ENCODE results near the gene CRYZL1. TPM values are rescaled to one million over a fixed set of nuclear protein-coding genes. Genes with fewer than 3 reads are reported as not detected.

The CRYZL1 gene
- total RNA-seq, 1 donor from 2014 or later = 30.7 TPM

GRCh38 chr21:33647587-33647986 is 6.0 kb upstream of the CRYZL1 start:
- FAIRE-seq = no peak
- Histone ChIP-seq H3K36me3 (ENCODE audit: insufficient read depth, low read length) (no peaks in the 10 kb centered on the region), H3K4me2 (ENCODE audit: low read length) (no peak overlapping the region), H3K27ac (ENCODE audit: low read depth, low read length) (no peak overlapping the region), H3K79me2 (ENCODE audit: insufficient read depth, low read length) (peaks cover 96% of the 10 kb centered on the region), H3K4me3 (ENCODE audit: insufficient read depth, low read depth, low read length) (no peak overlapping the region), H3K9ac (ENCODE audit: low read length) (no peak overlapping the region), H3K9me3 (ENCODE audit: insufficient read depth, low read depth, low read length) (no peaks in the 10 kb centered on the region), H3K4me1 (ENCODE audit: insufficient read depth, low read length) (peaks cover 9% of the 10 kb centered on the region), H4K20me1 (ENCODE audit: insufficient read depth, low read length) (peaks cover 54% of the 10 kb centered on the region), H3K27me3 (ENCODE audit: insufficient read depth, low read length) (no peaks in the 10 kb centered on the region), H2AFZ (ENCODE audit: low read depth, low read length) (no peak overlapping the region)
- Mint-ChIP-seq H3K27ac (ENCODE audit: unreplicated experiment) (no peak overlapping the region), H3K4me3 (ENCODE audit: unreplicated experiment) (no peak overlapping the region), H3K9me3 (ENCODE audit: unreplicated experiment) (no peaks in the 10 kb centered on the region), H3K36me3 (ENCODE audit: low read depth, unreplicated experiment) (no peaks in the 10 kb centered on the region), H3K27me3 (ENCODE audit: low read depth, unreplicated experiment) (no peaks in the 10 kb centered on the region), H3K4me1 (ENCODE audit: low read depth, unreplicated experiment) (peaks cover 15% of the 10 kb centered on the region)
- DNase-seq (ENCODE audit: low read depth) = no peak
- no peak for TF ChIP-seq EZH2 (IDR thresholded peaks at IDR 0.05; ENCODE audit: insufficient read depth, low read length)
- TF ChIP-seq, protein P1, sequence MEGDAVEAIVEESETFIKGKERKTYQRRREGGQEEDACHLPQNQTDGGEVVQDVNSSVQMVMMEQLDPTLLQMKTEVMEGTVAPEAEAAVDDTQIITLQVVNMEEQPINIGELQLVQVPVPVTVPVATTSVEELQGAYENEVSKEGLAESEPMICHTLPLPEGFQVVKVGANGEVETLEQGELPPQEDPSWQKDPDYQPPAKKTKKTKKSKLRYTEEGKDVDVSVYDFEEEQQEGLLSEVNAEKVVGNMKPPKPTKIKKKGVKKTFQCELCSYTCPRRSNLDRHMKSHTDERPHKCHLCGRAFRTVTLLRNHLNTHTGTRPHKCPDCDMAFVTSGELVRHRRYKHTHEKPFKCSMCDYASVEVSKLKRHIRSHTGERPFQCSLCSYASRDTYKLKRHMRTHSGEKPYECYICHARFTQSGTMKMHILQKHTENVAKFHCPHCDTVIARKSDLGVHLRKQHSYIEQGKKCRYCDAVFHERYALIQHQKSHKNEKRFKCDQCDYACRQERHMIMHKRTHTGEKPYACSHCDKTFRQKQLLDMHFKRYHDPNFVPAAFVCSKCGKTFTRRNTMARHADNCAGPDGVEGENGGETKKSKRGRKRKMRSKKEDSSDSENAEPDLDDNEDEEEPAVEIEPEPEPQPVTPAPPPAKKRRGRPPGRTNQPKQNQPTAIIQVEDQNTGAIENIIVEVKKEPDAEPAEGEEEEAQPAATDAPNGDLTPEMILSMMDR (IDR thresholded peaks at IDR 0.05; ENCODE audit: insufficient read depth, low read depth, low read length) = no peak

DNA sequence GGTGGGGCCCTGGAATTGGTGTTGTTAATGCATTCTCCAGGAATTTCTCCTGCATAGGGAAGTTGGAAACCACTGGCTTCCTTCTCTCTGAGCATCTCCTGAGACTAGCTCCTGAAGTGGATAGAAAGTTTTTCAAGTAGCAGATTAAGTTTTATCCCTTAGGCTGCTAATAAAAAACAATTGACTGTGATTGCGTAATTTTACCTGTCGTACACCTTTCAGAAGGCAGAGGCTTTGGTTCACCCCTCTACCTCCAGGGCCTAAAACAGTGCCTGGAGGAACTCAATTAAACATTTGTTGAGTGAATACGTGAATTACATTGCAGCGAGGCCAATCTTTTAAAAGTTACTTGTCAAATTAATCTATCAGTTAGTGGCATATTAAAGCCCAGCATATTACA is 4.2 kb upstream of the CRYZL1 start:
- peaks cover 86% of the 10 kb centered on the region for H3K79me2 ChIP-seq (ENCODE audit: insufficient read depth, low read length)
- H3K27me3 ChIP-seq (ENCODE audit: insufficient read depth, low read length) = no peaks in the 10 kb centered on the region
- Mint-ChIP-seq H3K9me3 (ENCODE audit: unreplicated experiment) (no peaks in the 10 kb centered on the region), H3K4me3 (ENCODE audit: unreplicated experiment) (no peak overlapping the region), H3K27ac (ENCODE audit: unreplicated experiment) (no peak overlapping the region), H3K4me1 (ENCODE audit: low read depth, unreplicated experiment) (peaks cover 3% of the 10 kb centered on the region), H3K27me3 (ENCODE audit: low read depth, unreplicated experiment) (no peaks in the 10 kb centered on the region), H3K36me3 (ENCODE audit: low read depth, unreplicated experiment) (no peaks in the 10 kb centered on the region)
- peaks cover 41% of the 10 kb centered on the region for H4K20me1 ChIP-seq (ENCODE audit: insufficient read depth, low read length)
- H3K4me2 ChIP-seq (ENCODE audit: low read length) = no peak overlapping the region
- H3K27ac ChIP-seq (ENCODE audit: low read depth, low read length) = no peak overlapping the region
- no peak for TF ChIP-seq EZH2 (IDR thresholded peaks at IDR 0.05; ENCODE audit: insufficient read depth, low read length)
- TF ChIP-seq, protein P1 (IDR thresholded peaks at IDR 0.05; ENCODE audit: insufficient read depth, low read depth, low read length) = no peak
- no peaks in the 10 kb centered on the region for H3K36me3 ChIP-seq (ENCODE audit: insufficient read depth, low read length)
- H3K4me3 ChIP-seq (ENCODE audit: insufficient read depth, low read depth, low read length) = no peak overlapping the region
- FAIRE-seq (no peak), DNase-seq (ENCODE audit: low read depth) (no peak)
- no peak overlapping the region for H2AFZ ChIP-seq (ENCODE audit: low read depth, low read length)
- no peaks in the 10 kb centered on the region for H3K9me3 ChIP-seq (ENCODE audit: insufficient read depth, low read depth, low read length)
- H3K4me1 ChIP-seq (ENCODE audit: insufficient read depth, low read length) = peaks cover 9% of the 10 kb centered on the region
- no peak overlapping the region for H3K9ac ChIP-seq (ENCODE audit: low read length)

GRCh38 chr21:33644383-33645074 is 3.0 kb upstream of the CRYZL1 start:
- peak; percentile 60 for DNase-seq (ENCODE audit: low read depth)
- Histone ChIP-seq H3K4me3 (ENCODE audit: insufficient read depth, low read depth, low read length) (peak overlapping the region; percentile 86), H3K27ac (ENCODE audit: low read depth, low read length) (peak overlapping the region; percentile 62), H3K27me3 (ENCODE audit: insufficient read depth, low read length) (no peaks in the 10 kb centered on the region), H3K9ac (ENCODE audit: low read length) (peak overlapping the region; percentile 89), H2AFZ (ENCODE audit: low read depth, low read length) (no peak overlapping the region), H3K36me3 (ENCODE audit: insufficient read depth, low read length) (no peaks in the 10 kb centered on the region), H3K9me3 (ENCODE audit: insufficient read depth, low read depth, low read length) (no peaks in the 10 kb centered on the region), H3K4me1 (ENCODE audit: insufficient read depth, low read length) (peaks cover 9% of the 10 kb centered on the region), H4K20me1 (ENCODE audit: insufficient read depth, low read length) (peaks cover 36% of the 10 kb centered on the region), H3K79me2 (ENCODE audit: insufficient read depth, low read length) (peaks cover 84% of the 10 kb centered on the region), H3K4me2 (ENCODE audit: low read length) (peak overlapping the region; percentile 93)
- Mint-ChIP-seq H3K27ac (ENCODE audit: unreplicated experiment) (peak overlapping the region; percentile 92), H3K9me3 (ENCODE audit: unreplicated experiment) (no peaks in the 10 kb centered on the region), H3K4me1 (ENCODE audit: low read depth, unreplicated experiment) (peaks cover 3% of the 10 kb centered on the region), H3K36me3 (ENCODE audit: low read depth, unreplicated experiment) (no peaks in the 10 kb centered on the region), H3K4me3 (ENCODE audit: unreplicated experiment) (peak overlapping the region; percentile 92), H3K27me3 (ENCODE audit: low read depth, unreplicated experiment) (no peaks in the 10 kb centered on the region)
- peak; percentile 13 for FAIRE-seq
- TF ChIP-seq EZH2 (IDR thresholded peaks at IDR 0.05; ENCODE audit: insufficient read depth, low read length) = no peak
- TF ChIP-seq, protein P1 (IDR thresholded peaks at IDR 0.05; ENCODE audit: insufficient read depth, low read depth, low read length) = no peak
